ENCODE measurements around the gene FARP1.

The FARP1 gene

DNA sequence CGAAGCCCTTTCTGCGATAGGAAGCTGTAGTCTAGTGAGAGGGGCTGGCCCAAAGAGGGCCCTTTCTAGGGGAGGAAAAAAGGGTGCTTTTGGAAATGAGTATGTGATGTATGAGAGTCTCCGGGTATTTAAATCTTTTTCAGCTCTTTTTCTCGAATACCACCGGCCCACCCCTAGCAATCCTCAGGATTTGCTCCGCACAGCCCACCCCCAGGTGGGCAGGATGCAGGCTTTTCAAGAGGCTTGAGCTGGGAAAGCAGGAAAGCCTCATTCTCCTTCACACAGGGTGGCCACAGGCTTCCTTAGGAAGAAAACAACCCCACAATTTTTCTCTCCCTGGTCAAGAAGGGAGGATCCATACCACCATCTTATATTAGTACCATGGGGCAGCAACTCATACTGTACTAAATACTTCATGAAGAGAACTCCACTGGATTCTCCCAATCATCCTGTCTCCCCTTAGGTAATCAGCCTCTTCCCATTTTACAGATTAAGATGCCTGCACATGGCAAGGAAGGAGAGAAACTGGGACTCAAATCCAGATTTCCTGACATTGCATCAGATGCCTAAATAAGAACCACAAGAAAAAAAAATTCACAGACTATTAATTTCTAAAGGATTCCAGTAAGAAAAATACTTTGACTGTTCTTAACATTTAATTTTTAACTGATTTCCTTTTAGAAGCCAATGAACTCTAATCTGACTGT lies 349.6 kb downstream of the FARP1 start:
- TF ChIP-seq, protein P1, sequence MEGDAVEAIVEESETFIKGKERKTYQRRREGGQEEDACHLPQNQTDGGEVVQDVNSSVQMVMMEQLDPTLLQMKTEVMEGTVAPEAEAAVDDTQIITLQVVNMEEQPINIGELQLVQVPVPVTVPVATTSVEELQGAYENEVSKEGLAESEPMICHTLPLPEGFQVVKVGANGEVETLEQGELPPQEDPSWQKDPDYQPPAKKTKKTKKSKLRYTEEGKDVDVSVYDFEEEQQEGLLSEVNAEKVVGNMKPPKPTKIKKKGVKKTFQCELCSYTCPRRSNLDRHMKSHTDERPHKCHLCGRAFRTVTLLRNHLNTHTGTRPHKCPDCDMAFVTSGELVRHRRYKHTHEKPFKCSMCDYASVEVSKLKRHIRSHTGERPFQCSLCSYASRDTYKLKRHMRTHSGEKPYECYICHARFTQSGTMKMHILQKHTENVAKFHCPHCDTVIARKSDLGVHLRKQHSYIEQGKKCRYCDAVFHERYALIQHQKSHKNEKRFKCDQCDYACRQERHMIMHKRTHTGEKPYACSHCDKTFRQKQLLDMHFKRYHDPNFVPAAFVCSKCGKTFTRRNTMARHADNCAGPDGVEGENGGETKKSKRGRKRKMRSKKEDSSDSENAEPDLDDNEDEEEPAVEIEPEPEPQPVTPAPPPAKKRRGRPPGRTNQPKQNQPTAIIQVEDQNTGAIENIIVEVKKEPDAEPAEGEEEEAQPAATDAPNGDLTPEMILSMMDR (conservative IDR thresholded peaks at IDR 0.05) = no peak
- TF ChIP-seq ZFX (IDR thresholded peaks at IDR 0.05) = no peak
- no peak overlapping the region for H3K27ac ChIP-seq

DNA sequence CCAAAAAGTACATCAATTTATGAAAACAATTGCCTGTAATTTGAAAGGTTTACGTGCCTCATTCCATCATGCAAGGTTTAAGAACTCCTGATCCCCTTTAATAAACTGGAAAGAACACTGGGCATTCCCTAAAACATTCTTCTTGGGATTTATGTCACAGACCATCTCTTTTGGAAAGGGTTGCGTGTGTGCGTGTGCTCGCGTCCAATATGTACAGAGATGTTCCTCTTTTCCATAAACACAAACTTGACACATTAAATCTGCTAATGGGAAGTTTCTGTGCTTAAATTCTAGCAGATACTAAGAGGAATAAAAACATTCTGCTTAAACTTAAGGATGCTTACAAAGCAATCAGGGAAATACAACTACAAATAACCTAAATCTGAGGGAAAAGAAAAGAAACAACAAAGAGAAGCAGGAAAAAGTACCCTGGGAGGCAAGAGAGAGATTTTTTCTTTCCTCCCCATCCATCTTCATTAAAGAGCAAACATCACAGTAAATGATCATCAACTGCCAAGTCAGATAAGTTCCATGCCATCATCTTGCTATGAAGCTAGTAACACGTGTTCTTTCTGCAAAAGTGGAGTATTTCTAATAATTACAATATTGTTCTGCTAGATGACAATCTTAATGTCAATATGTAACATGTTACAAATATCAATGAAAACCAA lies 350.3 kb downstream of the FARP1 start:
- no peak for TF ChIP-seq ZFX (IDR thresholded peaks at IDR 0.05)
- TF ChIP-seq, protein P1 (conservative IDR thresholded peaks at IDR 0.05) = no peak

DNA sequence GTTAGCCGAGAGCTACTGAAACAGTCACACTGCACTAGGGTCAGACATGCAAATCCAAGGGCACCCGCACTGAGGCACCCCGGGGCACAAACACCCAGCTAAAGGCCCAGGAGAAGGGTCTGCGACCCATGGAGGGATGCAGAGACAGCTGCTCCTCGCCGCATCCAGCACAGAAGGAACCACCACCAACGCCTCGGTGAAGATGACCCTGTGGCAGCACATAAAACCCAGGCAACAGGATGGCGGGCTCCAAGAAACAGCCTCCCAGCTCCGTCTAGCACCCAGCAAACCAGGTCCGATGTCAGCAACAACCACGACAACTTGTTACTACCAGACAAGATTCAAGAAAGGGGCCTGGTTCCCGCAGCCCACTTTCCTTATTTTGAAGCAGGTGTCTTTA lies 351.9 kb downstream of the FARP1 start:
- no peak overlapping the region for H3K27ac ChIP-seq
- TF ChIP-seq, protein P1 (conservative IDR thresholded peaks at IDR 0.05) = no peak
- TF ChIP-seq ZFX (IDR thresholded peaks at IDR 0.05) = no peak

More for the DNA sequence above, 350.3 kb downstream of the FARP1 start:
- no peak overlapping the region for H3K27ac ChIP-seq

DNA sequence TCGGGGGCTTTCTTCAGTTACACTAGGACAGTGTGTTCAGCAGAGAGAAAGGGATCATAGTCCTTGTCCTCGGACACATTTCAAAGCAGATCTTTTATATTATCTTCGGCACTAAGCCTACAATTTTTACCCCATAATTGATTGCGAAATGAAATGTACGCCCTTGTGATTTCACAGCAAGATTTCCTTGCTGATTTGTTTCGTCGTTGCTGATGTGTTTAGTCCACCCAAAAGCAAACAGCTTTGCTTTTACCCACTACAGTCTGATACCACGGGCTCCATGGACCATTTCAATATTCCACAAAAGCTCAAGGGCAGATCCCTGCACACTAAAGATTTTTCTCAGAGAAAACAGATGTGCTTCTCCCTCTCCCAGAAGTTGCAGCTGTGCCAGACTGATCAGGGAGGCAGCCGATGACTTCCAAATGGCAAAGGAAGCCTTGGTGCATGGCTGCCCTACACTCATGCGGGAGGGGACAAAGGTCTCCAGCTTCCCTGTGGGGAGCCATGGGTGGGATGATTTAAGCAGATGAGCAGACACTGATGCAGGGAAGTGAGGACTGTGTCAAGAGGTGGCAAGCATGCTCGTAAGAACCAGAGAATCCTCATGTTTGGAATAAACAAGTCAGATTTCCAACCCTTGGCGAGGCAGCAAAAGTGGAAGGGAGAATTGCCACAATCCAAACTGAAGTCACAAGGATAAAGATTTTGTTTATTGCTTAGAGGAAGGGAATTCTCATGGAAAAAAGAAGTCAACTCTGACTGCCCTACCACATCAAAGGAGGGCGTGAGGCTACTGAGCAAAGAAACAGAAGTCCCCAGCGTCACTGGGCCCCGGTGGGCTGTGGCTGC lies 353.0 kb downstream of the FARP1 start:
- TF ChIP-seq ZFX (IDR thresholded peaks at IDR 0.05) = no peak
- TF ChIP-seq, protein P1 (conservative IDR thresholded peaks at IDR 0.05) = no peak
- no peak overlapping the region for H3K27ac ChIP-seq

DNA sequence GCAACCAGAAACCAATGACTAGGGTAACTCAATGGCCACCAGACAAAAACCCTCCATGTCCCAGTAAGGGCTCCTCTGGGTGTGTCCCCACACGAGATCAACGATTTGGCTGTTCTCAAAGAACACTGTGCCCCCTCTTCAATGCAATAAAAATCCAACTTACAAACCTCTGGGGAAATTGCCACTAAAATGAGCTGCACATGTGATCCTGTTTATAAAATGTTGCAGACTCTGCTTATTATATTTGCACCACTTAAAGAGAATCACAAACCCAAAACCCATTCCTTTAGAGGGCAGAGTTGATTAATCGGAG lies 353.5 kb downstream of the FARP1 start:
- no peak overlapping the region for H3K27ac ChIP-seq
- TF ChIP-seq ZFX (IDR thresholded peaks at IDR 0.05) = no peak
- TF ChIP-seq, protein P1 (conservative IDR thresholded peaks at IDR 0.05) = no peak

DNA sequence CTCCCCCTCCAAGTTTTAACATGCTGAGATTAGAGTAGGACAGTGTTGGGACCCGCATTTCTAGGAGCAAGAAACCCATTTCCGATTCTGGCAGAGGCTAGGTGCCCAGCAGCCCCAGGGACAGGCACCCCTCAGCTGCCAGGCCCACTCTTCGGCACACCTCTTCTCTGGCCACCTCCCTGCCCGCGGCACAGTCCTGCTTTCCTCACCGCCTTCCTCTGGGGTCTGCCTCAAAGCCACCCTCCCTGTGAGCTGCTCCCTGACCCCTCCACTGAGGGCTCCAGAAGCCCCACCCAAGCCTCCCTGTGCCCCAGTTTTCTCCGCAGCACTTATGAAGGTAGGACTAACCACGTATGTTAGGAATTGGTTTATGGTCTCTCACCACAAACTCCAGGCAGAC lies 354.1 kb downstream of the FARP1 start:
- H3K27ac ChIP-seq = no peak overlapping the region
- TF ChIP-seq ZFX (IDR thresholded peaks at IDR 0.05) = no peak
- TF ChIP-seq, protein P1 (conservative IDR thresholded peaks at IDR 0.05) = no peak

DNA sequence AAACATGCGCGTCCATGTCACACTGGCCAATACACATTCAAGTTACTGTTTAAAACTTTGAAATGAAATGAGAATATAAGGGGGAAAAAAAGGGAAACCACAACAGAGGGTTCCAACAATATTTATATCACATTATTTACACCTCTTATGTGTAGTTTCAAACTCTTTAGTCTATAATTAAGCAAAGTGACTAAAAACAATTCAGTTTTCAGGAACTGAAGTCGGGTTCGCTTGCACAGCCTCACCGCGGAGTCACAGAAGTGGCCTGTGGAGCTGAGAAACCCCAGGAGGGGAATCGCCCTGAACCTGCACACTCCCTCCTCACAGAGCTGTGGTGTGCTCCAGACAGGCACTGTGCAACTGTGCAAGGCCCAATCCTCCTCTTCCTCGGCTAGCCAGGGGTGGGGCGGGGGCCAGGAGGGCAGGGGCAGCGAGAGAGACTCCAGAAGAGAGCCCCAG lies 358.1 kb downstream of the FARP1 start:
- no peak overlapping the region for H3K27ac ChIP-seq
- no peak for TF ChIP-seq ZFX (IDR thresholded peaks at IDR 0.05)
- TF ChIP-seq, protein P1 (conservative IDR thresholded peaks at IDR 0.05) = no peak

All from C4-2B (cell line).